GM19455 (cell line): Measurements from ENCODE around the gene ICA1L.

Source experiments
- ATAC-seq: cut with Tn5 transposase; IDR thresholded peaks from one replicate; pipeline ENCODE4 v1.9.1; 2021; ENCODE audit not compliant: unreplicated experiment

ICA1L gene

DNA sequence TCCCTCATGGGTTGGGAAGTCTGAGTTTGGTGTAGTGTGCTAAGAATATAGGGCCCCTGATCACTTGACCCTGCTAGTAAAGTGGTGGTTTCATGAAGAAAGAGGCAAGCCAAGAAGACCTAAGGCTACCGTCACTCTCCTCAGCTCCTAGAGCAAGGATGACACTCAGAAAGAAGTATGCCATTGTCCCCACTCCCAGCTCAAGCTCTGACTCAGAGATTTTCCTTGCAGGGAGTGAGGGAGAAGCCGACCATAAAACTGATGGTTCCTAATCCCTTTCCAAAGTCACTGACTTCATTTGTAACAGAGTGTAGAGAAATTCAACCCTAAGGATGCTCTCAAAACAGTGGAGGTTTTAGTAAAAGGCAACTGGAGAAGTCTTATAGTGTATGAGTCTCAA is 80.9 kb downstream of the ICA1L start:
- ATAC-seq, result no peak

DNA sequence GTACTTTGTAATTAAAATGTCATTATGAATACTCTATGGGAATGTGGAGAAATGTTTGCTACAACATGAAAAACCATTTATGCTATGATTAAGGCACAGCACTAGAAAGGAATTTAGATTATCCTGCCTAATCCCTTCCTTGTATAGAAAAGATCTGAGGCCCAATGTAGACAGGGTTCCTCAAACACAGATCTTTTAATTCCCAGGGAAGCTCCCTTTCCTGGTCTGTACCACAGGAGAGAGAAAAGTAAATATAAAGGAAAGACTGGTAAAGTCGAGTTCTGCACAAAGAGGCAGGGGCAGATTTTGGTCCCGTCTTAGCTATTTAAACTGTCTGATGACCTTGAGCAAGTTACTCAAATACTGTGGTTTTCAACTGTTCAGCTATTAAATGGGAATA is 84.7 kb downstream of the ICA1L start:
- ATAC-seq, result no peak

DNA sequence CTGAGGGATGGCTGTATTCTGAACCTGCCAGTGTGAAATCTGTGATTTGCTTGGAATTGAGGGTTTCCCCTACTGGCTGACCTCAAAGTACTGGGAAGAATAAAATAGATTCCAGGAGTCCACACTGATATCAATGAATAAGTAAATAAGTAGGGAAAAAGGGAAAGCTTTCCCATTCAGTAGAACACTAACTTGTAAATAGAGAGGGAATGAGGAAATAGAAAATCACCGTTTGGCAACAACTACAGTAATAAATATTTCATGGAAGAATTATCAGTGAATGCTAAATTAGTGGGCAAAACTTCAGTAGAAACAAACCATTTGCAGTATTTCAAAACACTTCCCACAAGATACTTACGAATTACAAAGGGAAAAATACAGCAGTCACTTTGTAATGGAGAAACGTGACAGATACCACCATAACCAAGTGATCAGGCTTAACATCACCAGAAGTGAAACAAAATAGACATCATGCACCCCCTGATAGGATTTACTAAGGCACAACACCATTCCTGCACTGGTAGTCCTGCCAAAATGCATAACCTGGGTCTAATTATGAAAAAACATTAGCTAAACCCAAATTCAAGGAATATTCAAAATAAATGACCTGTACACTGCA is 88.5 kb downstream of the ICA1L start:
- no peak for ATAC-seq

DNA sequence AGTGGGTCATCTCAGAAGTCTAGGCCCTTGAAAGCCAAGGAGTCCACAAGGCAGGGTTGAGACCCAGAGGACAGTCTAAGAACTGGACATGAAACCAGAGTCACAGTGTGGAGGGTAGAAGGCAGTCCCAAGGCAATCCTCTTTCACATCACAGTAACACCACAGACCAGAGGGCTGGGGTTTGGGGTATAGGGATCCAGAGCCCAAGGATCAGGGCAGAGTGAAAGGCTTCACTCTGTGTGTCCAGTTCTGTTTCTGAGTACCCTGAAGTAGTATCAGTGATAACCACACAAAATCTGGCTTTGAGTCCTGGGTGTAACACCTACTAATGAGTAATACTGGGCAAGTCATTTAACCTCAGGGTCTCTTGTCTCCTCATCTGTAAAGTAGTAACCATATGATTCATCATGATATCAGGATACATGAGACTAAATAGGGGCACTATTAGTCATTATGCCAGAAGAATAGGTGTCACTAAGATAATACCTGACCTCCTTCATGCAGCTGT is 91.0 kb downstream of the ICA1L start:
- peak; percentile 93 for ATAC-seq

DNA sequence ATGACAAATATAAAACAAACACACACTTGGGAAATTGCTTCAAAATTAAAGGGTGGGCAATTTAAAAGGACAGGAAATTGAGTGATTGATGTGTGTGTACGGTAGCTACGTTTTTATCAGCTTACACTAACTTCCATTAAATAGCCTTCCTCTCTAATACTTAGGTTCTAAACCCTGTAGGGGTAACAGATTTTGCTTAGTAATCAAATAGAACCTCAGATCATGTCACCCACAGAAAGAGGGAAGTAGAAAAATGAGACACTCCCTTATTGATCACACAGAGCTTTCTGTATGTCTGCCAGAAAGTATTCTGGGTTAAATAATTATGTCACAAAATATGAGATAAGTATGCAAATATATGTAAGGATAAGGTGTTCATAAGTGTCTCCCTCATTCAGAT is 93.3 kb downstream of the ICA1L start:
- no peak for ATAC-seq

DNA sequence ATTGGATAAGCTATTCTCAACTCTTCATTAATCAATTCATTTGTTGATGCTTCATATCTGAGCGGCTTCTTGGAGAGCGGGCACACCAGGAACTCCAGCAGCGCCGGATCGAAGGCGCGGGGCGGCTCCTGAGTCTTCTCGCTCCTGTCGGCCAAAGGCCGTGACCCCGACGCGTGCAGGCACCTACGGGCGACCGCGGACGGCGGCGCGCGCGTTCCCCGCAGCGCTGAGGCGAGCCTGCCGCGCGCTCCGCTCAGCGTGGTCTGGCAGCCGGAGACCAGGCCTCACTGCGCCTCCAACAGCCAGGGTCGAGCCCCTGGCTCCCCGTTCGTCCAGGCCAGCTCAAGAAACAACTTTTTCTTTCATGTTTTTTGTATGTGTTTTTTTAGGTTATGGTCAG is 97.5 kb downstream of the ICA1L start:
- ATAC-seq, result no peak

DNA sequence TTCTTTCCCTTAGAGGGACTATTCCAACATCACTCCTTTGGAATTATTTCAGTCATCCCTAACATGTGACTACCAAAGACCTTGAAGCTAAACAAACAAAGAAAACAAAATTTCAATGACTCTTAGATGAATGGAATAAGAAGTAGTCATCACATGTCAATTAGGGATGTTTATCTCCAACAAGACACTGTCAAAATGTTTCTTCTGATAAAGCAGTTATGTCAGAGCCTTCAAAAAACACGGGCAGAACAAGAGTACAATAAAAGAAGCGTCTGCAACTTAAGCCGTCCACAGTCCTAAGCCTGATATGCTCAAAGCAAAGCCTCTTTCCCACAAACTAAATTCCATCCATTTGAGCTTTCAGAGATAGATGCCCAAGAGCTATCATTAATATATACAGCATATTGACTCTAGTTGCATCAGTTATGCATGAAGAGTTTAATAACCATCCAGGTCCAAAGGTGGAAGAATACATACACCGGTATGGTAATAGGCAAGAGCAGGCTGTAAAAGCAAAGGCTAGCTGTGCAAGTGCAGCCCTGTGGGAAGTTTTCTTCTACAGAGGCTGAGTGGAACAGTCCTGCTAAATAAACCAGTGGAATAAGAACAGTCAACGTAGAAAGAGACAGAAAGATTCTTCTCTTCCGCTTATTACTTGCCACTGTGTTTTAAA is 98.1 kb downstream of the ICA1L start:
- ATAC-seq, result no peak

DNA sequence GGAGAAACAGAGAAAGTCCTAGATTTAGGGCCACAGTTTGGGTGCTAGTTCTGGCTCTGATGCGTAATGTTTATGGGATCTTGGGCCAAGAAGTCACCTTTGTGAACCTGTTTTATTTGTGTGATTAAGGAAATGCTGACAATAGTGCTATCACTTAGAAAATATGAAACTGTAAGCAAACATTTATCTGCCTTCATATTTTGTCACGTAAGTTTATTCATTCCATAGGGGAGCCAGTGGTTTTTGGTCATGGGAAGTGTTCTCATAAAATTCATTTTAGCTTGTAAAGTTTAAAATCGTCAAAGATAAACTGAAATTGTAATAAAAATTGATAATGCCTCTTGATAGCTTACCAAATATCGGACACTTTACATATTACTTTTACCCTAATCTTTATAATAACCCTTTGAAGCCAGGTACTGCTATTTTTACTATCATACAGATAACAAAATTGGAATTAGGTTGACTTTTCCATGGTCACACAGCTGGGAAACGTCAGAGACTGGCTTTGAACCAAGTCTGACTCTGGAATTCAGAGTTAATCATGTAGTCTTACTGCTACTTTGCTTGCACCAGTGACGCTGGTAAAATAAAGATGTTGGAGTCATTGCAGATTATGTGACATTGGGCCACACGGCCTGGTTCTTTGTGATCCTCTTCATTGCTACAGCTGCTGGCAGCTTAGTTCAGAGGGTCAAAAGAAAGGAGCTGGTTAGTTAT is 99.7 kb downstream of the ICA1L start:
- no peak for ATAC-seq

DNA sequence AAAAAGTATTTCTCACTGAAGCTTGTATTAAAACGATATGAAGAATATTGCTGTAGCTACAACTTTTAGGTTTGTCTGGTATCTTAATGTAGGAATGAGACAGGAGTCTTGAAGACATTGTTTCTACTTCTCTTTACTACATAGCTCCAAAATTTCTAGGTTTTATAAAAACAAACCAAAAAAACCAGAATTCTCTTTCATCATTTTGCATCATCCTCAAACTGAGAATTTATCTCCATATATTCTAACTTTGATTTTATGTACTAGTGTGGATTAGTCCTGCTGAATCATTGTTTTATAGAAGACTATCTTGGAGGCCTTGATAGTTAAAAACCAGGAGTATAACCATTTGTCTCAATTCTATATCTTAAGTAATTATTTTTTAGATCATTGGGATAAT is 100.2 kb downstream of the ICA1L start:
- no peak for ATAC-seq

DNA sequence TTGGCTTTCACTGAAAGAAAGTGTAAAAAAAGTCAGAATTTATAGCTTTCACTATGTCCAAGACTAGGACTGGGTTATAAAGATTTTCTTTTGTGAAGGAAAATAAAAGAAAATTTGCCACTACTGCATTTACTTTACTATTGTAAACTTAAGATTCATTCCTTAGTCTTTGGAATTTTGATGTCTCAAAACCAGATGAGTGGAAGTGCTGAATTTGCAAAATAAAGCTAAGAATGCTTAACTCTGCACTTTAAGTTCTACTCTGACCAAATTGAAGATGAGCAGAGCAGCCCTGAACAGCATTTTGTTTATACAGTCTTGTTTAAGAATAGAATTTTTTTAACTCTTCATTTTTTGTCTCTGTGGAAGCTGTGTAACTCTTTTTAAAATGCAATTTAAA is 102.4 kb downstream of the ICA1L start:
- ATAC-seq, result no peak

DNA sequence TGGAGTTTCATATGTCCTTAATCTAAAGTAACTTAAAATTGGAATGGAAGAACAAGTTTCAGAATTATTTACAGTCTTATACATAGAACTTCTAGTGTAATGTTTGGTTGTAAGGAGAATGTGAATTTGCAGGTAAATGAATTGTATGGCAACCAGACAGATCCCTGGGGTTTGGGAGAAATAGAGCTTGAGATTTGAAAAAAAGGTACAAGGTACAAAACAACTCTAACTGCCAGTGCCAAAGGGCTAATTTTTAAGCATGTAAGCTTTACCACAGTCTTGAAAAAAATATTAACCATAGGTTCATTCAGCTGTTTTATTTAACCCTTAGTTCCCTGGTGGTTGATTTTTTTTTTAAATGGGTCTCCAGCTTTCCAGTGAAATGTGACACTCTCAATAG is 103.3 kb downstream of the ICA1L start:
- no peak for ATAC-seq

DNA sequence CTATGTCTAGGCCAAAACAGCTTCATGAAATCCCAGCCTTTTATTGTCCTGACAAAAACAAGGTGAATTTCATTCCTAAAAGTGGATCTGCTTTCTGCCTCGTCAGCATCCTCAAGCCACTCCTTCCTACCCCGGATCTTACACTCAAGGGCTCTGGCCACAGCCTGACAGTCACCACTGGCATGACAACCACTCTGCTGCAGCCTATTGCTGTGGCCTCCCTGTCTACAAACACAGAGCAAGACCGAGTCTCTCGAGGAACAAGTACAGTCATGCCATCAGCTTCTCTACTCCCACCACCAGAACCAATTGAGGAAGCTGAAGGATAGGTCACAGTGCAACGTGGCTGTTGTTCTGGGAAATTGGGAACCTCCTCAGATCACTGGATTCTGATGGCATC is 106.1 kb downstream of the ICA1L start:
- ATAC-seq, result no peak

DNA sequence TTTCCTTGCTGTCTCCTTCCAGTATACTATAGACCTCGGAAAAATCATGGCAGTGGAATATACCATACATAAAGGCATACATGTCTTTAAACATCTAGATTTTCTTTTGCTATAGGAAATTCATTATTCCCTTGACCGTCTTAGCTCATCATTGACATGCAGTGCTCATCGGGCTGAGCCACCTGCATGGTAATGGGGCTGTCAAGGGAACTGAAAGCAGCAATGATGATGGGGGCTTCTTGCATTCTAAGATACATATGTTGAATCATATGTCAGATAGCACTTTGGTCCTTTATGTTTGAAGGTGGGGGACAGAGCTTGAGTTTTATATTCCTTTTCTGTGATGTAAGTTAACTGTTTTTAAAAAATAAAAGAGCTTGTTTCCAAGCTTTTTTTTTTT is 106.6 kb downstream of the ICA1L start:
- ATAC-seq, result no peak

DNA sequence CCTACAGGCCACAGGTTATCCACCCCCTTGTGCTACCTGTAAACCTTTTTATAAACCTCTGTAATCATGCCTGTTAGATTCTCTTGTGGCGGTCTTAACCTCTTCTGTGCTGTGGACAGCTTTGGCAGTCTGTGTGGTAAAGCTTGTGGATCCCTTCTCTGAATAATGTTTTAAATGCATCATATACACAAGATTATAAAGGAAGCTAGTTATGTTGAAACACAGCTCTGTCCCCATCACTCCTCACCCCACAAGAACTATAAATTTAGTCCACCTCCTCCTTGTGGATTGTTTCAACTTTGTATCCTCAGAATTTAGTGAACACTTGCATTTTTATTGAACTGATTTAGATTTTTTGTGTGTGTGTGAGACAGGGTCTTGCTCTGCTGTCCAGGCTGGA is 107.7 kb downstream of the ICA1L start:
- ATAC-seq, result no peak

DNA sequence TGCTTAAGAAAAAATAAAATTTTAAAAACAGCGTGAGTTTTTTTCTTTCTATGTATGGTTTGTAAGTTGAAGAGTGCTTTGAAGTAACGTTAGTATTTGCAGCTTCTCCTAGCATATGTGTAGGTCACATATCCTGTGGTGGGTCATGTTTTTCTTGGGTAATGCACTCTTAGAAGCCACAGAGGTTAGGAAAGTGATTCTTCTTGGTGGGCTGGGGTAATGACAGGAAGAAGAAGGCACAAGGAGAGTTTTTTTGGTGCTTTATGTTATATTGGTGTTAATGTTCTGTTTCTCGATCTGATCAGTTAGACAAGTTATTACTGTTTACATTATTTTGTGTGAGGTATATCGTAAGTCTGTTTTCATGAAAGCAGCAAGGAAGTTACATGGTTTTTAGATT is 109.0 kb downstream of the ICA1L start:
- ATAC-seq, result no peak

DNA sequence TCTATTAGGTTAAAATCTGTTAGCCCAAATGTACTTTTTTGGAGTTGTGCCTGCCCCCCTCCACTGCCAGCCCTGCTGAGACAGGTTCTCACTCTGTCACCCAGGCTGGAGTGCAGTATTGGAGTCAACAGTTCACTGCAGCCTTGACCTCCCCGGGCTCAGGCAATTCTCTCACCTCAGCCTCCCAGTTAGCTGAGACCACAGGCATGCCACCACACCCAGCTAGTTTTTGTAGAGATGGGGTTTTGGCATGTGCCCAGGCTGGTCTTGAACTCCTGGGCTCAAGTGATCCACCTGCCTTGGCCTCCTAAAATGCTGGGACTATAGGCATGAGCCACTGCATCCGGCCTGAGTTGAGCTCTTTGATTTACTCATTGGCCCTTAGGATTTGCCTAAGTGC is 110.7 kb downstream of the ICA1L start:
- no peak for ATAC-seq

DNA sequence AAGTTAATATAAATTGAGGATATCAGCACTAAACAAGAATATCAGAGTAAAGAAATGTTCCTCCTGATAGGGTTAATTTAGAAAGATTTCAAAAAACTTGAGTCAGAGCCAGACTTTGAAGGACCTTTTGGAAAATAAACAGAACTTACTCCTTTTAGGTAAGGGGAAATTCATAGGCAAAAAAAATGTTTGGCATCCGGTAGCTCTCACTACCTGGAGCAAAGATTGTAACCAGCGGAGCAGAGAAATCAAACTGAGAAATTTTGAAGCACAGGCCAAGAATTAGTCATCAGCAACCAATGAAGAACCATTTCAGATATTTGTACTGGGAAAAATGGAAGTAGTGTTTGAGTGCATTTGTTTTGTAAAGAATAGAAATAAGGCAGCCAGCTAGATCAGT is 113.0 kb downstream of the ICA1L start:
- no peak for ATAC-seq

DNA sequence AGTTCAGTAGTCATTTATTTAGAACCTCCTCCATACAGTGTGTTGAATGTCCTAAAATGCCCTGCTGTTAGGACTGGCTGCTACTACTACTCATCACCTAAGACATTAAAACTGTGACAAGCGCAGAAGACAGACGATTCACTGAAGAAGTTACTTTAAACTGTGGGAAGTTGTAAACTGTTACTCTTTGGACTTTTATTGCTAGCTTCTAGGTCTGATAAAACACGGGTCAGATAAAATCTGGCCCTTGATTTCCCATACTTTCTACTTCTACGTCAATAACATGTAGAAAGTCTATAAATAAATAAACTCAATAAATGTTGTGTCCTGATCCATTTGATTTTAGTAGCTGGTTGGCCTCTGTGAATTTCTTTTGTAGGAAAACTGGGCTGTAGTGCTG is 113.4 kb downstream of the ICA1L start:
- ATAC-seq, result no peak

DNA sequence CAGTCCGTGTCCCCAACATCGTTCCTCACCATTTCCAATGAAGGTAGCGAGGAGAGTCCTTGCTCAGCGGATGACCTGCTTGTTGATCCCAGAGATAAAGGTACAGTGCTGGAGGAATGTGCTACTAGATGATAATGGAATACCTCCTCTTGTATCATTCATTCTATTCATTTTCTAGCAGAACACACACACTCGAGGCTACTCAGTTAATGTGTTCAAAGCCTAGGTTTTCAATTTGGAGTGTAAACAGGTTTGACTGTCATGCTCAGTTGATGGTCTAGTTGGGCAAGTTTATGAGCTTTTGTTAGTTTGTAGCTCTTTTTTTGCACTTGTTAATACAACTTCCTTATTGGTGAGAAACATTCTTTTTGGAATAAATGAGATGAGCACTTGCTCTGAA is 114.2 kb downstream of the ICA1L start:
- no peak for ATAC-seq

DNA sequence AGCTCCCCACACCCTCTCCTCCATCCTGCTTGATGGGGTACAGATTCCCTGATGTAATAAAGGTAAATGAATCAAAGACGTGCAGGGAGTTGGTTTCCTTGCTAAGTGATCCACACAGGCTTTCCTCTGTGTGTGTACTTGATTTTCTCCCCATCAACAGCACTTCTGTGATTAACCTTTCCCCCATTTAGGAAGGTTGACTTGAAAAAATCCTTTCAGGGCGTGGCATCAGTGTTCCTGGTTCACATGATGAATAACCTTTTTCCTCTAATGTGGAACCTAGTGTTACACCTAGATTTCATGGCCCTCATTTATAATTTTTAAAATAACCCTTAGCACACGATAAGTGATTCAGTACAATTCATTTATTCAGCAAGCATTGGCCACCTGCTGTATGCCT is 115.0 kb downstream of the ICA1L start:
- ATAC-seq, result no peak

DNA sequence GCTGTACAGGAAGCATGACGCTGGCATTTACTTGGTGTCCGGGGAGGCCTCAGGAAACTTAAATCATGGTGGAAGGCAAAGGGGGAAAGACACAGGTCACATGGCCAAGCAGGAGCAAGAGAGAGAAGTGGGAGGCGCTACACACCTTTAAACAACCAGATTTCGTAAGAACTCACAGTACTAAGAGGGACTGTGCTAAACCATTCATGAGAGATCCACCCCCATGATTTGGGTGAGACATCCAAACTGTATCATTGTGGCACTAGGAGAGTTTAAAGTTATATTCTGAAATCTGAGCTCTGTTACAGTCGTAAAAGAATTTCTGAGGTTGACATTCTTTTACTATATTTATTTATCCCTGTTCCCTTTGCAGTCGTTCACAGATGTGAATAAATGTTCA is 116.6 kb downstream of the ICA1L start:
- ATAC-seq, result no peak

DNA sequence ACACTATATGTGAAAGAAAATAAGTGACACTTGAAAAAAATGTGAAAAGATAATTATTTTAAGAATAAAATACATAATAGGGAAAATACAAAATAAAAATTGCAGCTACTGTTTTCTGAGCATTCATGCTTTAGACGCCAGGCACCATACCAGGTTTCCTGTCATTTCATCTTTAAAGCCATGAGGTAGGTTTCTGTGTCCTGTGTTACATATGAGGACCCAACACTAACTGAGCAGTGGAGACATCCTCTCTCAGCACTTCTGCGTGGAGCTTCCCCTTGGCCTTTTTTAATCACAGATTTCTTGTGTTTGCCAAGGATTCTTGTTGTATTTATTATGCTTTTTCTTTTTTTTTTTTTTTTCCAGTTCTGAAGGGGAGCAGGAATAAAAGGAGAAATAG is 119.5 kb downstream of the ICA1L start:
- no peak for ATAC-seq
